Suprapubic skin (tissue), 4 donors: ENCODE data around the gene BARD1. TPM values are rescaled to one million over a fixed set of nuclear protein-coding genes. Genes with fewer than 3 reads are reported as not detected.
"Not testable (repeated sequence)": the region's sequence is repeated elsewhere in the genome, so short reads cannot be mapped to it uniquely, and the experiment has no call there.

Experiments used
- DNase-seq, 2 donors: peaks; one replicate each; pipeline ENCODE4 v3.0.0-alpha.2; 2019; ENCODE audit warnings: low spot score in 2 of 2
- H3K27ac ChIP-seq: fragments of 200-600 bp; sonication (generic); one replicate; pipeline ENCODE4 v1.5.1; 2019
- H3K27me3 ChIP-seq: fragments of 200-600 bp; sonication (generic); one replicate; pipeline ENCODE4 v1.5.1; 2019
- H3K36me3 ChIP-seq: fragments of 200-600 bp; sonication (generic); one replicate; pipeline ENCODE4 v1.5.1; 2019
- H3K4me1 ChIP-seq: fragments of 200-600 bp; sonication (generic); one replicate; pipeline ENCODE4 v1.5.1; 2019
- H3K4me3 ChIP-seq: fragments of 200-600 bp; sonication (generic); one replicate; pipeline ENCODE4 v1.5.1; 2019; ENCODE audit warnings: mild to moderate bottlenecking
- H3K9me3 ChIP-seq: fragments of 200-600 bp; sonication (generic); one replicate; pipeline ENCODE4 v1.5.1; 2019
- EP300 ChIP-seq: sonication (generic); formaldehyde crosslinking; IDR thresholded peaks from one replicate; pipeline ENCODE4 v1.6.1; 2017; ENCODE audit warnings: antibody characterized with exemption
- POLR2A ChIP-seq, 2 donors: fragments of 450-650 bp; IDR thresholded peaks; one replicate each; pipeline ENCODE4 v1.6.1; 2017; ENCODE audit warnings: antibody characterized with exemption in 2 of 2, mild to moderate bottlenecking in 2 of 2, moderate library complexity in 2 of 2
- POLR2AphosphoS5 ChIP-seq, 3 donors: sonication (generic); formaldehyde crosslinking; IDR thresholded peaks; one replicate each; pipeline ENCODE4 v1.6.1; 2017; ENCODE audit warnings: antibody characterized with exemption in 3 of 3
- WGBS: methylation state at CpG from one replicate; pipeline ENCODE4 v1.1.5; 2018; 5-methylcytosine and 5-hydroxymethylcytosine counted together
- total RNA-seq, 4 donors: library from RNA; depleted of rRNA; stranded (reverse); fragments of >200 nt; gene quantifications; one replicate each; pipeline ENCODE4 v1.1.0, GENCODE V29; 2016
- TF ChIP-seq, protein P1 (sequence below), 2 donors: fragments of 200-600 bp in 1 of 2; fragments of 450-650 bp in 1 of 2; sonication (generic) in 1 of 2; IDR thresholded peaks; one replicate each; pipeline ENCODE4 v1.5.1; 2016 to 2019; ENCODE audit warnings: antibody characterized with exemption in 2 of 2, mild to moderate bottlenecking in 1 of 2, moderate library complexity in 1 of 2

Gene BARD1
- total RNA-seq, 4 donors from 2014 or later: 26.2 to 75.9 (median 32.3) TPM

DNA sequence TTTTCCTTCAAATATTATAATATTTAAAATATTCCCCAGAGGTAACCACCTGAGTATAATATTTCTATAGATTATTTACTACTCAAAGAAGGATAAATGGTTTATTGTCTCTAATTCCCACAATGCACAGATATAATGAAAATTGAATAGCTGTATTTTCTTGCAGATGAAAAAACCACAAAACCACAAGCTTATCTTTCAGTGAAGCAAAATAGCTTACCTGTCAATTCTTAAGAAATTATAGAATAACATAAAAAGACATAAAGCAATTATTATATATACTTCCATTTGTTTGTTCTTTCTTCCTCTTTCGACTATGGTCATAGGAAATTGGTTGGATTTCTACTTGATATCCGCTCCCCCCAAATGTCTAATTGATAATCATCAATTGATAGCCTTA is 98.8 kb downstream of the BARD1 start:
- Histone ChIP-seq H3K27ac (no peak overlapping the region), H3K4me1 (no peaks in the 10 kb centered on the region), H3K36me3 (no peaks in the 10 kb centered on the region), H3K4me3 (no peak overlapping the region), H3K9me3 (no peaks in the 10 kb centered on the region), H3K27me3 (no peaks in the 10 kb centered on the region)
- 98% methylated on average over 2 of the region's 2 CpGs for WGBS
- no peak for DNase-seq
- TF ChIP-seq, protein P1, sequence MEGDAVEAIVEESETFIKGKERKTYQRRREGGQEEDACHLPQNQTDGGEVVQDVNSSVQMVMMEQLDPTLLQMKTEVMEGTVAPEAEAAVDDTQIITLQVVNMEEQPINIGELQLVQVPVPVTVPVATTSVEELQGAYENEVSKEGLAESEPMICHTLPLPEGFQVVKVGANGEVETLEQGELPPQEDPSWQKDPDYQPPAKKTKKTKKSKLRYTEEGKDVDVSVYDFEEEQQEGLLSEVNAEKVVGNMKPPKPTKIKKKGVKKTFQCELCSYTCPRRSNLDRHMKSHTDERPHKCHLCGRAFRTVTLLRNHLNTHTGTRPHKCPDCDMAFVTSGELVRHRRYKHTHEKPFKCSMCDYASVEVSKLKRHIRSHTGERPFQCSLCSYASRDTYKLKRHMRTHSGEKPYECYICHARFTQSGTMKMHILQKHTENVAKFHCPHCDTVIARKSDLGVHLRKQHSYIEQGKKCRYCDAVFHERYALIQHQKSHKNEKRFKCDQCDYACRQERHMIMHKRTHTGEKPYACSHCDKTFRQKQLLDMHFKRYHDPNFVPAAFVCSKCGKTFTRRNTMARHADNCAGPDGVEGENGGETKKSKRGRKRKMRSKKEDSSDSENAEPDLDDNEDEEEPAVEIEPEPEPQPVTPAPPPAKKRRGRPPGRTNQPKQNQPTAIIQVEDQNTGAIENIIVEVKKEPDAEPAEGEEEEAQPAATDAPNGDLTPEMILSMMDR (IDR thresholded peaks at IDR 0.05): no peak
- TF ChIP-seq EP300: no peak
- no peak for TF ChIP-seq POLR2AphosphoS5 (IDR thresholded peaks at IDR 0.05)
- no peak for TF ChIP-seq POLR2A (IDR thresholded peaks at IDR 0.05)

DNA sequence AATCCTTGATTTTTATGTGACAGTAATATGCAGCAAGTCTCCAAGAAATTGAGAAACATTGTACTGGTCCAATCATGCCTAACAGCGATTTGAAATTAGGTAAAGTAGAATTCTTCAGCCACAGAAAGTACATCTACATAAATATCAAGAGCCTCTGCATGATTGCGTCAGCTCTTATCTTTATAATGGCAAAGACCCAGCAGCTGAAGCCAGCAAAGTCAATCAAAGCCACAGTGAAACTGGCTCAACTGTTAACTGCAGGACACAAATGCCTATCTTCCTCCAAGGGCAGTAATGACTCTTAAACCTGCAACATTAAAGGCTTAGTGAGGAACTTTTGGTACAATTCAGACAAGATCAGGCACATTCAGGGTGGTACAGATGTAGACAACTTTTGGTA is 102.5 kb downstream of the BARD1 start:
- DNase-seq: no peak
- WGBS: 44% methylated on average over 2 of the region's 2 CpGs

GRCh38 chr2:214699236-214699635 is 110.2 kb downstream of the BARD1 start:
- TF ChIP-seq EP300 (no peak), POLR2A (IDR thresholded peaks at IDR 0.05) (no peak), POLR2AphosphoS5 (IDR thresholded peaks at IDR 0.05) (no peak)
- TF ChIP-seq, protein P1 (IDR thresholded peaks at IDR 0.05): no peak
- peaks cover 14% of the 10 kb centered on the region for H3K9me3 ChIP-seq
- WGBS: 32% methylated on average over 2 of the region's 2 CpGs

More for the DNA sequence above, 102.5 kb downstream of the BARD1 start:
- H3K27ac ChIP-seq: no peak overlapping the region
- peaks cover under 1% of the 10 kb centered on the region for H3K9me3 ChIP-seq
- H3K36me3 ChIP-seq: no peaks in the 10 kb centered on the region
- H3K27me3 ChIP-seq: no peaks in the 10 kb centered on the region
- no peak overlapping the region for H3K4me3 ChIP-seq
- TF ChIP-seq POLR2AphosphoS5 (IDR thresholded peaks at IDR 0.05): no peak
- TF ChIP-seq EP300: no peak
- TF ChIP-seq, protein P1 (IDR thresholded peaks at IDR 0.05): no peak
- no peak for TF ChIP-seq POLR2A (IDR thresholded peaks at IDR 0.05)
- H3K4me1 ChIP-seq: no peaks in the 10 kb centered on the region

DNA sequence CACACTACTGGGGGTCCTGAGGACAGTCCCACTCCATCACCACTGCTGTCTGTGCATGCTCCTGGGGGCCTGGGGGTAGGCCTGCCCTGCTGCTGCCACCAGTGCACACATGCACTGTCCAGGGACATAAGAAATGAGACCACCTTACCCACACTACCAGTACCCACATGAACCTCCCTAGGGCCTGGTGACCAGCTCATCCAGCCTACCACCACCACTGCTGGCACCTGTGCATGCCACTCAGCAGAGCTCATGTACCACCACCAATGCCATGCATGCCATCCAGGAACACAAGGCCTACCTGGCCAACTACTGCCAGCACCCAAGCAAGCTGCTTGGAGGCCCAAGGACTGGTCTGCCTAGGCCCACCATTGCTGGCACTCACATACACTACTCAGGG is 112.8 kb downstream of the BARD1 start:
- peaks cover 11% of the 10 kb centered on the region for H3K9me3 ChIP-seq
- no peak overlapping the region for H3K4me3 ChIP-seq
- TF ChIP-seq POLR2AphosphoS5 (IDR thresholded peaks at IDR 0.05): no peak
- no peak for TF ChIP-seq POLR2A (IDR thresholded peaks at IDR 0.05)
- TF ChIP-seq, protein P1 (IDR thresholded peaks at IDR 0.05): no peak
- TF ChIP-seq EP300: no peak
- H3K4me1 ChIP-seq: no peaks in the 10 kb centered on the region
- H3K27ac ChIP-seq: no peak overlapping the region
- no peaks in the 10 kb centered on the region for H3K36me3 ChIP-seq
- H3K27me3 ChIP-seq: no peaks in the 10 kb centered on the region
- no peak for DNase-seq

More at GRCh38 chr2:214699236-214699635, 110.2 kb downstream of the BARD1 start:
- no peak for DNase-seq
- H3K36me3 ChIP-seq: no peaks in the 10 kb centered on the region
- H3K4me1 ChIP-seq: no peaks in the 10 kb centered on the region
- H3K27ac ChIP-seq: no peak overlapping the region
- no peaks in the 10 kb centered on the region for H3K27me3 ChIP-seq
- H3K4me3 ChIP-seq: no peak overlapping the region

- TF ChIP-seq, protein P1 (IDR thresholded peaks at IDR 0.05): no peak
- TF ChIP-seq POLR2A (IDR thresholded peaks at IDR 0.05) (no peak), POLR2AphosphoS5 (IDR thresholded peaks at IDR 0.05) (no peak), EP300 (no peak)
- no peak overlapping the region for H3K27ac ChIP-seq
- H3K27me3 ChIP-seq: no peaks in the 10 kb centered on the region
- no peaks in the 10 kb centered on the region for H3K4me1 ChIP-seq
- WGBS: 76% methylated on average over 1 of the region's 1 CpG
- peaks cover 5% of the 10 kb centered on the region for H3K9me3 ChIP-seq
- H3K4me3 ChIP-seq: no peak overlapping the region
- H3K36me3 ChIP-seq: no peaks in the 10 kb centered on the region
- no peak for DNase-seq
Measured at GRCh38 chr2:214695789-214696188, 113.7 kb downstream of the BARD1 start.

GRCh38 chr2:214683557-214683956 is 125.9 kb downstream of the BARD1 start:
- WGBS: 0% methylated on average over 8 of the region's 12 CpGs
- not testable (repeated sequence) for H3K9me3 ChIP-seq, H3K36me3 ChIP-seq, H3K27me3 ChIP-seq, H3K27ac ChIP-seq, H3K4me1 ChIP-seq, DNase-seq
- peak overlapping the region; percentile 26 for H3K4me3 ChIP-seq
